Ovary (tissue), 3 donors: ENCODE results near the gene TRIM33.

Experiments
- EP300 ChIP-seq: sonication (generic); formaldehyde crosslinking; IDR thresholded peaks from one replicate; pipeline ENCODE4 v1.6.1; 2017; ENCODE audit warnings: antibody characterized with exemption
- POLR2A ChIP-seq: fragments of 450-650 bp; IDR thresholded peaks from one replicate; pipeline ENCODE4 v1.6.1; 2017; ENCODE audit warnings: antibody characterized with exemption, mild to moderate bottlenecking, moderate library complexity
- TF ChIP-seq, protein P1 (sequence below), 3 donors: fragments of 450-650 bp in 2 of 3; fragments of 200-600 bp in 1 of 3; IDR thresholded peaks; one replicate each; pipeline versions ENCODE4 v1.5.1 to v1.8.0; 2016 to 2022; ENCODE audit warnings: antibody characterized with exemption in 3 of 3, mild to moderate bottlenecking in 1 of 3
- donor health status: DM: no; HTN: no; CAD: no.

DNA sequence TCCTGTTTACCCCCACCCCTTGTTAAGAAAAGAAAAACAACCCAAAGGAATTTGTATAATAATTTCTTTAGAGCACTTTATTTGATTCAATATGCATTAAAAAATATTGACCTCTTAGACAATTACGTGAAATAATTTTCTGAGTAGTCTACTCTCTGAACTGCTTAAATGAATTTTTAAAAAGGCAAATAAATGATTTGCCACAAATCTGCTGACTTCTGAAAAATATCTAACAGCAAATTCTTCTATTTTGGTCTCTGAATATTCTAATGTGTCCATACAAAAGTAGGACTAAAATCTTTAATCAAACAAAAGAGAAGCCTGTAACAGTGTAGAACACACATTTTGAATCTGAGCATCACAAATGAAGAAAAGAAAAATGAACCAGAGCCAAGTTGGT is 115.1 kb downstream of the TRIM33 start:
- TF ChIP-seq, protein P1, sequence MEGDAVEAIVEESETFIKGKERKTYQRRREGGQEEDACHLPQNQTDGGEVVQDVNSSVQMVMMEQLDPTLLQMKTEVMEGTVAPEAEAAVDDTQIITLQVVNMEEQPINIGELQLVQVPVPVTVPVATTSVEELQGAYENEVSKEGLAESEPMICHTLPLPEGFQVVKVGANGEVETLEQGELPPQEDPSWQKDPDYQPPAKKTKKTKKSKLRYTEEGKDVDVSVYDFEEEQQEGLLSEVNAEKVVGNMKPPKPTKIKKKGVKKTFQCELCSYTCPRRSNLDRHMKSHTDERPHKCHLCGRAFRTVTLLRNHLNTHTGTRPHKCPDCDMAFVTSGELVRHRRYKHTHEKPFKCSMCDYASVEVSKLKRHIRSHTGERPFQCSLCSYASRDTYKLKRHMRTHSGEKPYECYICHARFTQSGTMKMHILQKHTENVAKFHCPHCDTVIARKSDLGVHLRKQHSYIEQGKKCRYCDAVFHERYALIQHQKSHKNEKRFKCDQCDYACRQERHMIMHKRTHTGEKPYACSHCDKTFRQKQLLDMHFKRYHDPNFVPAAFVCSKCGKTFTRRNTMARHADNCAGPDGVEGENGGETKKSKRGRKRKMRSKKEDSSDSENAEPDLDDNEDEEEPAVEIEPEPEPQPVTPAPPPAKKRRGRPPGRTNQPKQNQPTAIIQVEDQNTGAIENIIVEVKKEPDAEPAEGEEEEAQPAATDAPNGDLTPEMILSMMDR (IDR thresholded peaks at IDR 0.05), result no peak
- TF ChIP-seq POLR2A (no peak), EP300 (no peak)
